Colonic mucosa (tissue), 4 donors: ENCODE measurements around the gene ADARB2. TPM values are rescaled to one million over a fixed set of nuclear protein-coding genes. Genes with fewer than 3 reads are reported as not detected.
"Not testable (repeated sequence)": the region's sequence is repeated elsewhere in the genome, so short reads cannot be mapped to it uniquely, and the experiment has no call there.

Experiments used
- DNase-seq: peaks from one replicate; pipeline ENCODE4 v3.0.0-alpha.2; 2020
- H3K27ac ChIP-seq: fragments of 200-600 bp; one replicate; pipeline ENCODE4 v1.8.0; 2021
- H3K27me3 ChIP-seq: fragments of 200-600 bp; one replicate; pipeline ENCODE4 v1.8.0; 2021
- H3K36me3 ChIP-seq: fragments of 200-600 bp; one replicate; pipeline ENCODE4 v1.8.0; 2021
- H3K4me1 ChIP-seq: fragments of 200-600 bp; one replicate; pipeline ENCODE4 v1.8.0; 2021; ENCODE audit warnings: mild to moderate bottlenecking
- H3K4me3 ChIP-seq: fragments of 200-600 bp; one replicate; pipeline ENCODE4 v1.8.0; 2021
- H3K9ac ChIP-seq, 2 donors: one replicate each; pipeline ENCODE4 v1.7.0; 2013; ENCODE audit warnings: control low read depth in 2 of 2, low read depth in 2 of 2, low read length in 2 of 2
- H3K9me3 ChIP-seq: fragments of 200-600 bp; one replicate; pipeline ENCODE4 v1.8.0; 2021
- CTCF ChIP-seq: fragments of 200-600 bp; IDR thresholded peaks from one replicate; pipeline ENCODE4 v1.8.0; 2022; ENCODE audit warnings: antibody characterized with exemption, mild to moderate bottlenecking
- intact Hi-C: fragments of 100-400 bp; cut with DNase I; formaldehyde crosslinking; loops from one replicate; pipeline ENCODE4 v1.14.1; 2022
- total RNA-seq, 2 donors: library from RNA; stranded (reverse); fragmentation: NEBNext Ultra II Directional in 1 of 2; extraction: Animal tissue kit (Norgen Biotek cat#: 25700) in 1 of 2; gene quantifications; one replicate each; pipeline ENCODE4 v1.2.1, GENCODE V29; 2021
- donor health status: healthy.
- donor health status: DM: no; HTN: no; CAD: no.
- donor health status: DM: no; HTN: no; CAD: no.

Gene ADARB2
- total RNA-seq, 2 donors from 2014 or later = 0.19 TPM; not detected in 1

GRCh38 chr10:1432161-1432560 lies 305.2 kb downstream of the ADARB2 start:
- H3K27me3 ChIP-seq = no peaks in the 10 kb centered on the region
- no peaks in the 10 kb centered on the region for H3K9me3 ChIP-seq
- intact Hi-C loops = no loop called here
- no peak overlapping the region for H3K9ac ChIP-seq
- H3K36me3 ChIP-seq = no peaks in the 10 kb centered on the region
- H3K4me3 ChIP-seq = no peak overlapping the region
- no peak for DNase-seq
- H3K27ac ChIP-seq = no peak overlapping the region
- no peak for TF ChIP-seq CTCF
- H3K4me1 ChIP-seq = no peaks in the 10 kb centered on the region

- DNase-seq = no peak
- no peak overlapping the region for H3K27ac ChIP-seq
- no peak overlapping the region for H3K4me3 ChIP-seq
- H3K9ac ChIP-seq = no peak overlapping the region
- intact Hi-C loops = no loop called here
- no peak for TF ChIP-seq CTCF
- H3K9me3 ChIP-seq = no peaks in the 10 kb centered on the region
- H3K36me3 ChIP-seq = no peaks in the 10 kb centered on the region
- no peaks in the 10 kb centered on the region for H3K4me1 ChIP-seq
- H3K27me3 ChIP-seq = no peaks in the 10 kb centered on the region
Measured at GRCh38 chr10:1431229-1431628, 306.1 kb downstream of the ADARB2 start.

DNA sequence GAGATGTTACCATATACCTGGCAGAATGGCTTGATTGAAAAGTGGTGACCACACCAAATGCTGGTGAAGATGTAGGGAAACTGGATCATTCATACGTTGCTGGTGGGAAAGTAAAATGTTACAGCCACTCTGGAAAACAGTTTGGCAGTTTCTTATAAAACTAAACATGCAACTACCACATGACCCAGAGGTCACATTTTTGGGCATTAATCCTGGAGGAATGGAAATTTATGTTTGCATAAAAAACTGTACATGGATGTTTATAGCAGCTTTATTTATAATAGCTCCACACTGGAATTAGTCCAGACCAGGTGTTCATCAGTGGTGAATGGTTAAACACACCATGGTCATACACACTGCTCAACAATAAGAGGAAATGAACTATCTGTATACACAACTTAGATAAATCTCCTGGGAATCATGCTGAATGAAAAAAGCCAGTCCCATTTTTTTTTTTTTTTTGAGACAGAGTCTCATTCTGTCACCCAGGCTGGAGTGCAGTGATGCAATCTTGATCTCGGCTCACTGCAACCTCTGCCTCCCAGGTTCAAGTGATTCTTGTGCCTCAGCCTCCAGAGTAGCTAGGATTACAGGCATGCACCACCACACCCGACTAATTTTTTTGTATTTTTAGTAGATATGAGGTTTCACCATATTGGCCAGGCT lies 309.7 kb downstream of the ADARB2 start:
- H3K9ac ChIP-seq, DNase-seq, H3K36me3 ChIP-seq, intact Hi-C loops, H3K27ac ChIP-seq, H3K4me1 ChIP-seq, H3K9me3 ChIP-seq, H3K4me3 ChIP-seq, H3K27me3 ChIP-seq: not testable (repeated sequence)

- no peaks in the 10 kb centered on the region for H3K27me3 ChIP-seq
- DNase-seq = no peak
- no peaks in the 10 kb centered on the region for H3K36me3 ChIP-seq
- intact Hi-C loops = no loop called here
- no peak overlapping the region for H3K9ac ChIP-seq
- H3K27ac ChIP-seq = no peak overlapping the region
- no peaks in the 10 kb centered on the region for H3K9me3 ChIP-seq
- H3K4me3 ChIP-seq = no peak overlapping the region
- H3K4me1 ChIP-seq = no peaks in the 10 kb centered on the region
- no peak for TF ChIP-seq CTCF
Measured at GRCh38 chr10:1426786-1427185, 310.5 kb downstream of the ADARB2 start.

GRCh38 chr10:1425879-1426278 lies 311.4 kb downstream of the ADARB2 start:
- no peaks in the 10 kb centered on the region for H3K27me3 ChIP-seq
- TF ChIP-seq CTCF = no peak
- no peak overlapping the region for H3K4me3 ChIP-seq
- H3K9ac ChIP-seq = no peak overlapping the region
- H3K4me1 ChIP-seq = no peaks in the 10 kb centered on the region
- intact Hi-C loops = no loop called here
- no peaks in the 10 kb centered on the region for H3K36me3 ChIP-seq
- H3K9me3 ChIP-seq = no peaks in the 10 kb centered on the region
- DNase-seq = no peak
- H3K27ac ChIP-seq = no peak overlapping the region

DNA sequence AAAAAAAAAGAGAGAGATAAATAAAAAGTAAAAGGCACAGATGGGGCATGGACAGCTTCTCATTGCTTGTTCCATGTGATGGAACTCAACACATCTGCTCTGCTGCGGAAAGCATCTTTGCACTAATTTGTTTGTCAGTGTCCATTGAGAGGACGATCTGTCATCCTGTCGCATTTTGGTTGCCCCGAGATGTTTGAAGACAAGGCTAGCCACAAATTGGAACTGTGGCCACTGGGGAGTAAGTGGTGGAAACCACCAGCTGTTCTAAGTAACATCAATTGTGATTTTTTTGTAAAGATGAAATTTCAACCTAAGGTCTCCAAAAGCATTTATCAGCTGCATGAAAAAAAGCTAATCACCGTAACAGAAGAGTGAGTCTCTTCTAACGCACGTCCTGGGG lies 312.7 kb downstream of the ADARB2 start:
- H3K9me3 ChIP-seq = no peaks in the 10 kb centered on the region
- DNase-seq = no peak
- no peaks in the 10 kb centered on the region for H3K27me3 ChIP-seq
- TF ChIP-seq CTCF = no peak
- no peak overlapping the region for H3K9ac ChIP-seq
- H3K27ac ChIP-seq = no peak overlapping the region
- H3K4me1 ChIP-seq = no peaks in the 10 kb centered on the region
- H3K4me3 ChIP-seq = no peak overlapping the region
- H3K36me3 ChIP-seq = no peaks in the 10 kb centered on the region
- intact Hi-C loops = no loop called here
